Activated T-helper 2 cell treated with anti-CD3 and anti-CD28 coated beads, Interferon-gamma antibody, Interleukin-2, Interleukin-4, amounts not matched to agents 10 μg/mL and 5 μg/mL and 100 μg/mL, durations not matched to agents 14 hours and 24 hours and 36 hours (primary cell): ENCODE results near the gene BBC3. TPM values are rescaled to one million over a fixed set of nuclear protein-coding genes. Genes with fewer than 3 reads are reported as not detected.
A peak's percentile ranks its signal among the peaks of the same experiment; 100 is the strongest.
"Not testable (repeated sequence)": the region's sequence is repeated elsewhere in the genome, so short reads cannot be mapped to it uniquely, and the experiment has no call there.

Source experiments
- DNase-seq: peaks from one replicate; pipeline ENCODE4 v3.0.0; 2021; ENCODE audit warnings: low spot score
- H3K27ac Mint-ChIP-seq: one replicate; pipeline ENCODE4 v1.8.0; 2021; ENCODE audit warnings: mixed read lengths
- H3K27me3 Mint-ChIP-seq: one replicate; pipeline ENCODE4 v1.8.0; 2021; ENCODE audit warnings: low read depth, mixed read lengths
- H3K36me3 Mint-ChIP-seq: one replicate; pipeline ENCODE4 v1.8.0; 2021; ENCODE audit warnings: low read depth, mixed read lengths
- H3K4me1 Mint-ChIP-seq: one replicate; pipeline ENCODE4 v1.8.0; 2021; ENCODE audit warnings: low read depth, mixed read lengths
- H3K4me3 Mint-ChIP-seq: one replicate; pipeline ENCODE4 v1.8.0; 2021; ENCODE audit warnings: low read depth, mild to moderate bottlenecking, moderate library complexity, mixed read lengths
- H3K9me3 Mint-ChIP-seq: one replicate; pipeline ENCODE4 v1.8.0; 2021; ENCODE audit warnings: mixed read lengths
- intact Hi-C: fragments of 100-400 bp; cut with micrococcal nuclease; formaldehyde crosslinking; loops from one replicate; pipeline ENCODE4 v1.15.1; 2023
- total RNA-seq: library from RNA; stranded (reverse); gene quantifications from 2 replicates; pipeline ENCODE4 v1.2.3, GENCODE V29; 2022

BBC3 gene
- total RNA-seq, 1 donor from 2014 or later, result 16.3 TPM

DNA sequence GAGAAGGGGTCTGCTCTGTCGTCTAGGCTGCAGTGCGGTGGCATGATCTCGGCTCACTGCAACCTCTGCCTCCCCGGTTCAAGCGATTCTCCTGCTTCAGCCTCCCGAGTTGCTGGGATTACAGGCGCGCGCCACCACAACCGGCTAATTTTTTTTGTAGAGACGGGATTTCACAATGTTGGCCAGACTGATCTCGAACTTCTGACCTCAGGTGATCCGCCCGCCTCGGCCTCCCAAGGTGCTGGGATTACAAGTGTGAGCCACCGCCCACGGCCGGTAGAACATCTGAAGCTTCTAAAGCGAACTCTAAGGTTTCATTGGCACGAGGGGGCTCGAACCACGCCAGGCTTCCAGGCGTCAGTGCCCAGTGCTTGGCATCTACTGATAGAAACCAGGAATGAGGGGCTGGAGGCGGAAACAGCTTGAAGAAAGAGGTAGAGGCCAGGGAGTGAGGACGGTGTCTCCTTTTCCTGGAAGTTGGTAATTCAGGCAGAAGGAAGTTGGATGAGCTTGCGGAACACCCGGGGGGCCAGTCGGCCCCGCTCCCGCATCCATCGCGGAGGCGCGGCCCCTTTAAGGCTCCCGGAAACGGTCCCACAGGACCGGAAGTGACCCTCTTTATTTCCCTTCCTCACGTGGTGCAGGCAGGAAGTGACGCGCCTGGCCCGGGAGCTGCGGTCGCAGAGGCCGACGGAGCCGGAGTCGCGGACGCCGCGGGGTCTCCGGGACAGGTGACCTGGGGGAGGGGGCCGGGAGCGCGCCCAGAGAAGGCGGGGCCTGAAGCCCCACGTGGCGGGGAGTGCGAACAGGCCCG, 25.1 kb upstream of the BBC3 start, which contains the start of gene CCDC9:
CCDC9 (plus strand) TSS at position 647 of the 814 bp plus-strand sequence. CDS start 1,876 bp downstream, outside the sequence.
- H3K27me3 Mint-ChIP-seq, result no peaks in the 10 kb centered on the region
- H3K4me1 Mint-ChIP-seq, result peaks cover 22% of the 10 kb centered on the region
- H3K4me3 Mint-ChIP-seq, result peak within 1 kb of the TSS; percentile 86
- intact Hi-C loops, result loop anchor here (1.0 to 10.0 kb wide), 2 partner anchors 70 to 391 kb away; partner anchors contain the start of gene ARHGAP35
- peak within 1 kb of the TSS; percentile 87 for H3K27ac Mint-ChIP-seq
- no peaks in the 10 kb centered on the region for H3K9me3 Mint-ChIP-seq
- peak; percentile 93 for DNase-seq
- H3K36me3 Mint-ChIP-seq, result peaks cover 35% of the 10 kb centered on the region

DNA sequence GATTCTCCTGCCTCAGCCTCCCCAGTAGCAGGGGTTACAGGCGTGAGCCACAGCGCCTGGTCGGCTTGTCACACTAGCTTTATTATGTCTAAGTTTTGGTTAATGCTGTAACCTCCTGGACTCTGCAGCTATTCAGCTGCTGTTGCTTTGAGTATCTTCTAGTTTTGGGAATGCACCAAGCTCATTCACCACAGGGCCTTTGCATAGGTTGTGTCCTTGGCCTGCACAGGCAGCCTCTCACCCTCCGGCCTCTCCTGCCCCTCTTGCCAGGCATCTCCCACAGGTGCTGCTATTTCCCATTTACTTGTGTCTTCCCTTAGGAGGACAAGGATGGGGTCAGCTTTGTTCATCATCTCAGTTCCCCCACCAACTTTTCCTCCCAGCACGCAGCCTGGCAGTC, 23.0 kb upstream of the BBC3 start:
- H3K27me3 Mint-ChIP-seq, result no peaks in the 10 kb centered on the region

DNA sequence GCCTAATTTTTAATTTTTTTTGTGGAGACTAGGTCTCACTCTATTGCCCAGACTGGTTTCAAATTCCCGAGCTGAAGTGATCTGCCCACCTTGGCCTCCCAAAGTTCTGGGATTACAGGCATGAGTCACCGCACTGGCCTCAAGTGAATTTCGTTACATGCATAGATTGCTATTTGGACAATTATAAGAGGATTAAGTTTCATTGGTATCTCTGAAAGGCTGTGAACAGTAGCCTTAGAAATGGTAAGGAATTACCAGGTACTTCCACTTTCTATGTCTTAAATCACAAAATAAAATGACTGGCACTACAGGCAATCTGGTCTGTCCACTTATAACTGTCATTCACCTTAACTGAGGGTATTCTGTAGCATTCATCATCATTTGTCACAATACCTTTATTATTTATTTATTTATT, 22.5 kb upstream of the BBC3 start:
- no peak overlapping the region for H3K27ac Mint-ChIP-seq
- no peak overlapping the region for H3K4me3 Mint-ChIP-seq
- H3K4me1 Mint-ChIP-seq, result peaks cover 11% of the 10 kb centered on the region
- DNase-seq, result no peak
- intact Hi-C loops, result loop anchor here (10.0 kb wide), 1 partner anchor 389 kb away; the partner anchor contains the start of gene ARHGAP35
- H3K27me3 Mint-ChIP-seq, result no peaks in the 10 kb centered on the region
- no peaks in the 10 kb centered on the region for H3K9me3 Mint-ChIP-seq
- H3K36me3 Mint-ChIP-seq, result peaks cover 11% of the 10 kb centered on the region

More for the DNA sequence above, 23.0 kb upstream of the BBC3 start:
- no peak for DNase-seq
- Mint-ChIP-seq H3K36me3 (peaks cover 16% of the 10 kb centered on the region), H3K9me3 (no peaks in the 10 kb centered on the region), H3K4me3 (no peak overlapping the region), H3K27ac (no peak overlapping the region), H3K4me1 (peaks cover 16% of the 10 kb centered on the region)
- intact Hi-C loops, result loop anchor here (10.0 kb wide), 1 partner anchor 389 kb away; the partner anchor contains the start of gene ARHGAP35

DNA sequence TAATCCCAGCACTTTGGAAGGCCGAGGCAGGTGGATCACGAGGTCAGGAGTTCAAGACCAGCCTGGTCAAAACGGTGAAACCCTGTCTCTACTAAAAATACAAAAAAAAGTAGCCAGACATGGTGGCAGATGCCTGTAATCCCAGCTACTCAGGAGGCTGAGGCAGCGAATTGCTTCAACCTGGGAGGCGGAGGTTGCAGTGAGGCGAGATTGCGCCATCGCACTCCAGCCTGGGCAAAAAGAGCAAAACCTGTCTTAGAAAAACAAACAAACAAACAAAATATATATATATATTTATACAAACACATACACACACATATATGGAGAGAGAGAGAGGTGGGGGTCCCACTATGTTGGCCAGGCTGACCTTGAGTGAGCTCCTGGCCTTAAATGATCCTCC, 22.0 kb upstream of the BBC3 start:
- H3K4me3 Mint-ChIP-seq, H3K27me3 Mint-ChIP-seq, DNase-seq, H3K36me3 Mint-ChIP-seq, H3K9me3 Mint-ChIP-seq, H3K4me1 Mint-ChIP-seq, H3K27ac Mint-ChIP-seq: not testable (repeated sequence)
- intact Hi-C loops, result loop anchor here (10.0 kb wide), 1 partner anchor 388 kb away; the partner anchor contains the start of gene ARHGAP35

DNA sequence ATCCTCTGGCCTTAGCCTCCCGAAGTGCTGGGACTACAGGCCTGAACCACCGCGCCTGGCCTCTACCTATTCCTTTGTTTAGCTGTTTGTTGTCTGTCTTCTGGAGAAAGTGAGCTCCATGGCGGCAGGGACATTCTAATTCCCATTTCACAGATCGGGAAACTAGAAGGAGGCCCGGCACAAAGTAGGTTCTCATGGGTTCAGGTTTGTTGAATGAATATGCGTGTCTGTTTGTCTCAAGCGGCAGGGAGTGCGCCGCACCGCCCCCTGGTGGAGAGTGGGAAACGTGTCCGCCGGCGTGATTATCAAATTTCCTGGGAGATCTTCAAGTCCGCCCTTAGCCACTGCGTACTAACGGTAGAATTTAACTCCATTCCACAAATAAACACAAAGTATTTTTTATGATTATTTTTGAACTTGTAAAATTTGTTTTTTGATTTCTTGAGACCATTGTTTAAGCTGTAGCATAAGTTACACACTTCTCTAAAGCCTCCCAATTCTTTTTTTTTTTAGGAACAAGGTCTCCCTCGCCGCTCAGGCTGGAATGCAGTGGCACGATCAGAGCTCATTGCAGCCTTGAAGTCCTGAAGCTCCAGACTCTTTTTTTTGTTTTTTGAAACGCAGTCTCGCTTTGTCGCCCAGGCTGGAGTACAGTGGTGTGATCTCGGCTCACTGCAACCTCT, 16.4 kb upstream of the BBC3 start:
- no peaks in the 10 kb centered on the region for H3K36me3 Mint-ChIP-seq
- no peak overlapping the region for H3K4me3 Mint-ChIP-seq

DNA sequence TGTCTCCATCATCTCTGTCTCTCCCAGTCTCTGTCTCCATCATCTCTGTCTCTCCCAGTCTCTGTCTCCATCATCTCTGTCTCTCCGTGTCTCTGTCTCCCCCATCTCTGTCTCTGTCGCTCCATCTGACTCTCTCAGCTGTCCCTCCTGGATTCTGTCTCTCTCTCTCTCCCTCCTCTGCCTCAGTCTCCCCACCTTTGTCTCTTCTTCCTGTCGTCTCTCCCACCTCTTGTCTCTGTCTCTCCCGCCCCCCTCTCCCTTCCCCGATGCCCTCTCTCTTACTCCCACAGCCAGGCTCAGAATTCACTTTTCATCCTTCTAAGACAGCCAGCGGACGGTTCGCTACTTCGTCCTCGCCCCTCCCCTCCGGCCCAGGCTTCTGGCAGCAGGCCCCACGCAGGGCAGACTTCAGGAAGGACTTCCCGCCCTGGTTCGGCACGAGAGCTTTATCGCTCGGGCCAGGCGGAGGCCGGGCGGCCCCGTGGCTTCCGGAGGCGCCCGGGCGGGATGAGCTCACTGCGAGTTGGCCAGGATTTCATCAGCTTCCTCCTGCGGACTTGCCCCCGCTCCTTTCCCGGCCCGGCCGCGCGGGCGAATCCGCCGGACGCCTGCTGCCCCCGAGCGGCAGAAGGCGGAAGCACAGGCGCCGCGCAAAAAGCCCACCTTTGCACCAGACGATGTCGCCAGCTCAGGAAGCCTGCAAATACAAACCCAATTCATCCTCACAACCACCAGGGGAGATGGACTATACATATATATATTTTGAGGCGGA, 13.0 kb upstream of the BBC3 start:
- peaks cover 16% of the 10 kb centered on the region for H3K4me1 Mint-ChIP-seq
- DNase-seq, result peak; percentile 92
- H3K27me3 Mint-ChIP-seq, result peaks cover 3% of the 10 kb centered on the region
- peak overlapping the region; percentile 84 for H3K4me3 Mint-ChIP-seq
- peak overlapping the region; percentile 89 for H3K27ac Mint-ChIP-seq
- H3K9me3 Mint-ChIP-seq, result no peaks in the 10 kb centered on the region
- intact Hi-C loops, result loop anchor here (1.0 to 5.0 kb wide), 6 partner anchors 17 to 207 kb away; no protein-coding TSS in a partner anchor
- H3K36me3 Mint-ChIP-seq, result no peaks in the 10 kb centered on the region

More for the DNA sequence above, 16.4 kb upstream of the BBC3 start:
- intact Hi-C loops, result loop anchor here (2.0 kb wide), 1 partner anchor 99 kb away; no protein-coding TSS in a partner anchor
- Mint-ChIP-seq H3K4me1 (peaks cover 14% of the 10 kb centered on the region), H3K27me3 (no peaks in the 10 kb centered on the region), H3K27ac (no peak overlapping the region), H3K9me3 (no peaks in the 10 kb centered on the region)
- DNase-seq, result peak; percentile 73

DNA sequence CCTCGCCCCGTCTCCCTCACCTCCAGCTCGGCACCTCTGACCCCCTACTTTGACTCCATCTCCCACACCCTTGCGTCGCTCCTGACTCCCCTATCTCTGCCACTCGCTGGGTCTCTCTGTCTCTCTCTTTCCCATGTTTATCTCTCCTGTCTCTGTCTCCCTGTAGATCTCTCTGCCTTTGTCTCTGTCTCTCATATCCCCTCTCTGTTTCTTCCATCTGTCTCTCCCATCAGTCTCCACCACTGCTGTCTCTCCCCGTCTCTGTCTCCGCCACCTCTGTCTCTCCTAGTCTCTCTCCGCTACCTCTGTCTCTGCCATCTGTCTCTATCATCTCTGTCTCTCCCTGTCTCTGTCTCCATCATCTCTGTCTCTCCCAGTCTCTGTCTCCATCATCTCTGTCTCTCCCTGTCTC, 12.4 kb upstream of the BBC3 start:
- DNase-seq, result no peak

DNA sequence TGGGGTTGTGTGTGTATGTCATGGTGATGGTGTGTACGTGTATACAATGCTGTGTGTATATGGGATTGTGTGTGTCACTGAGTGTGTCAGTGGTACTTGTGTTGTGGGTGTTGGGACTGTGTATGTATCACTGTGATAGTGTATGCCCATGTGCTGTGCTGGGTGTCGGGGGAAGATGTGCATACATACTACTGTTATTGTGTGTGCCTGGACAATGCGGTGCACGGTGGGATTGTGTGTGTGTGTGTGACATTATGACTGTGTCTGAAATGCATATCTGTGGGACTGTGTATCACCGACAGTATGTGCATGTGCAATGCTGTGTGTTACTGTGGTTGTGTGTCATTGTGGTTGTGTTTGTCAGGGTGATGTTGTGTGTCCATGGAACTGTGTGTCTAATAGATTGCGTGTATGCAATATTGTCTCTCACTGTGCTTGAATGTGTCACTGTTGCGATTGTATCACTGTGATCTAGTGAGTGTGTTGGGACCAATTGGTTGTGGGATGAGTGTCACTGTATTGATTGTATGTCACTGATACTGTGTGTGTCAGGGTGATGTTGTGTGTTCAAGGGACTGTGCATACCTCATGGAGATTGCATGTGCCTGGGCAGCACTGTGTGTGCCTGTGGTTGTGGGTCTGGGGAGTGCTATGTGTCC, 11.0 kb upstream of the BBC3 start:
- Mint-ChIP-seq H3K4me1 (peaks cover 15% of the 10 kb centered on the region), H3K27me3 (peaks cover 4% of the 10 kb centered on the region), H3K9me3 (no peaks in the 10 kb centered on the region), H3K27ac (no peak overlapping the region), H3K4me3 (no peak overlapping the region), H3K36me3 (no peaks in the 10 kb centered on the region)
- DNase-seq, result no peak
- intact Hi-C loops, result loop anchor here (1.0 to 5.0 kb wide), 3 partner anchors 10 to 205 kb away; no protein-coding TSS in a partner anchor

More for the DNA sequence above, 12.4 kb upstream of the BBC3 start:
- H3K27ac Mint-ChIP-seq, result peak overlapping the region; percentile 89
- intact Hi-C loops, result loop anchor here (5.0 kb wide), 2 partner anchors 146 to 206 kb away; no protein-coding TSS in a partner anchor
- H3K36me3 Mint-ChIP-seq, result no peaks in the 10 kb centered on the region
- H3K27me3 Mint-ChIP-seq, result peaks cover 4% of the 10 kb centered on the region
- peak overlapping the region; percentile 84 for H3K4me3 Mint-ChIP-seq
- peaks cover 17% of the 10 kb centered on the region for H3K4me1 Mint-ChIP-seq
- H3K9me3 Mint-ChIP-seq, result no peaks in the 10 kb centered on the region

DNA sequence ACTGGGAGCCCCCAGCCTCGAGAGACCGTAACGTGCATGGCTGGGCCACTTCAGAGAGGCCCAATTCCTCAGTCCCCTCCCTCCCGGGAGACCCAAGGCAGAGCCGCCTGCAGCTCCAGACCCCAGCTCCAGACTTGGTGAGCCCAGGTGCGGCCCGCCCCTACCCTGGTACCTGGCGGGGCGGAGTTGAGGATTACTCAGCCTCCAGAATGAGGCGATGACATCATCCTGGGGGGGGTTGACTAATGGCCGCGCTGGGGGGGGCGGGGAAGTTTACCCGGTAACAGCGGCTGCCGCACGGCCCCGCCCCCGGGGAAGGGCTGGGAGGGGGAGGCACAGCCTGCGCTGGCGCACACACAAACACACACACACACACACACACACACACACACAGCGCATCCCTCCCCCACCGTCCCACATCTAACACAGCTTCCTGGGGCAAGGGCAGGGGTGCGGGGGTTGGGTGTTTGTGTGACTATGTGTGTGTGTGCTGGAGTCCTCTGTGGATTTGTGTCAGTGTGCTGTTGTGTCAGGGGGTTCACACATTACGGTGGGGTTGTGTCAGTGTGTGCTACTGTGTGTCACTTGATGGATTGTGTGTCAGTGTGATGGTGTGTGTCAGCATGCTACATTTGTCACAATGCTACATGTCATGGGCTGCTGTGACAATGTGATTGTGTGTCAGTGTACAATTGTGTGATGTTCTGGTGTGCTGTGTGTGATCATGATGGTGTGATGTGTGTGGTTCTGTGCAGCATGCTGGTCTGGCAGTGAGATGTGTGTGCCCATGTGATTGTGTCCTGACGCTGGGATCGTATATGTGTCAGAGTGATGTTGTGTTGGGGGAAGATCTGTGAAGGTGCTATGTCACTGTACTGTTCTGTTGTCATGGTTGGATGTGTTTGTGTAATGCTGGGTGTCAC, 10.3 kb upstream of the BBC3 start:
- Mint-ChIP-seq H3K27ac (no peak overlapping the region), H3K4me1 (peaks cover 15% of the 10 kb centered on the region), H3K9me3 (no peaks in the 10 kb centered on the region), H3K27me3 (peaks cover 4% of the 10 kb centered on the region), H3K4me3 (no peak overlapping the region), H3K36me3 (no peaks in the 10 kb centered on the region)
- peak; percentile 76 for DNase-seq
- intact Hi-C loops, result loop anchor here (1.0 to 5.0 kb wide), 3 partner anchors 9 to 204 kb away; no protein-coding TSS in a partner anchor

DNA sequence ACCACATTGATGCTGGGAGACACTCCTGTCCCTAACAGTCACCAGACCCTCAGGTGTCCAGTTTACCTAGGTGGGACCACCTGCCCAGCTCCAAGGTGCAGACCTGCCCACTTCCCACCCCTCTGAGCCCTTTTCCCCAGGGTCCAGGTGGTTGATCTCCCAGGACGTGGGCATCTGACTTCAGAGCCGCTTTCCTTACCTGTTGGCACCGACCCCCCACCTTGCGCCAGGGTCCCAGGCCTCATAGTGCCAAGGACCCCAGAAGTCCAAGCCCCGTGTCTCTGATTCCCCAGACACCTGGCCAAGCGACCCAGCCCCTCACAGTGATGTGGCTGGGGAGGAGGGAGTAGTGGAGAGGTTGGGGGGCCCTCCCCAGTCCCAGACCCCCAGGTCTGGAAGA, 9.6 kb upstream of the BBC3 start:
- no peak for DNase-seq
- no peaks in the 10 kb centered on the region for H3K36me3 Mint-ChIP-seq

More for the DNA sequence above, 9.6 kb upstream of the BBC3 start:
- Mint-ChIP-seq H3K27ac (no peak overlapping the region), H3K27me3 (peaks cover 6% of the 10 kb centered on the region), H3K9me3 (no peaks in the 10 kb centered on the region), H3K4me1 (peaks cover 15% of the 10 kb centered on the region), H3K4me3 (no peak overlapping the region)
- intact Hi-C loops, result loop anchor here (5.0 kb wide), 2 partner anchors 143 to 203 kb away; no protein-coding TSS in a partner anchor
